ENCODE measurements around the gene COL4A2.

DNA sequence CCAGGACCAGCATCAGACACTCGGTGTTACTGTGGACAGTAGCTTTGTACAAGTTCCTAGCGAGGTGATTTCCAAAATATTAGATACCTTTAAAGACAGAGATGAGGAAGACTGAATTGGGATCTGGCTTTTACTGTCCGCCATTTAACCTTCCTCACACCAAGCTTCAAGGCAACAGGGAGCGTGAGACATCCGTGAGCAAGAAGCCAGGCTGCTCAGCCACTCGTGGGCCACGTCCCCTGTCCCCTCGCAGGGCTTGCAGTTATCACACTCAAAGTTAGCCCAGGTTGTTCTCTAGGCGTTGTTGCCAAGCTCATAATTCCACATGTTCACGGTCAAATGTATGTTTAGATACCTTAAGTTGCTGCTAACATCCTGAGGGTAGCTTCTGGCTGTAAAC, 102.9 kb downstream of the COL4A2 start:
- no peak for TF ChIP-seq EZH2 (IDR thresholded peaks at IDR 0.05)
- no peak for TF ChIP-seq FOXP2 (optimal IDR thresholded peaks at IDR 0.05; ENCODE audit: control extremely low read depth, extremely low read length, insufficient read depth)
- TF ChIP-seq POLR2AphosphoS5 (IDR thresholded peaks at IDR 0.05; ENCODE audit: borderline replicate concordance, low read depth, low read length): no peak
